Putamen (tissue), 1 donor: ENCODE results near the gene UACA.

Experiments used
- DNase-seq: peaks from one replicate; pipeline ENCODE4 v3.0.0-alpha.2; 2016; ENCODE audit warnings: low spot score

Gene UACA

DNA sequence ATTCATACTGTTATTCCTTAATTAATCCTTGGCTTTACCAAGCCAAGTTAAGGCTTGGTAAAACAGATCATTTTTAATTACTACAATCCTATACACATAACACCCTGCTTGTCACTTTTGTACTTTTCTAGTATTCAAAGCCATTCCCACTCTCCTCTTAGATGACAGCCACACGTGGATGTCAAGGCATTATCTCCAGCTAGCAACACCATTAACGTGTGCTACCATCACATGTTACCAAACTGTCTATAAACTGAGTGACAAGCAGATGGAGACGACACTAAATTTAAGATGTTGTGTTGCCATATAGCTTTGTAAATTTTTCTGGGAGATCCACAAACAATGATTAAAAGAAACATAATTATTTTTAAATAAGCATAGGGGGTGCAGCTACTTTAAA, 103.7 kb downstream of the UACA start:
- DNase-seq, result no peak

DNA sequence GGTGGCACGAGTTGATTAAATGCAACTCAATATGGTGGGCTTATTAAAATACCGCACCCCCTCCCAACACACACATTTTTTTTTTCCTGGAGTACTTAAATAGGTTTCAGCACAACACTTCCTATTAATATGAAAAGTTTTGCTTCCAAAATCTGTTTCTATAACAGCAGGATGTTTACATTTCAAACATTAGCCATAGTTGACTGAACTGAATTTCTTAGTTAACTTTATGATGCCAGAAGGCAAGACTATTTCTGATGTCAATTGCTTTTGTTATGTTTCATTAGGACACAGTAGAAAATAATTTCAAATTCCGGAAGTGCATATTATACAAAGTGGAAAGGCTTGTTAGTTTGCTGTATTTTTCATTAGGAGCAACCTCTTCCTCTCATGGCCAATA, 104.7 kb downstream of the UACA start:
- DNase-seq, result no peak

DNA sequence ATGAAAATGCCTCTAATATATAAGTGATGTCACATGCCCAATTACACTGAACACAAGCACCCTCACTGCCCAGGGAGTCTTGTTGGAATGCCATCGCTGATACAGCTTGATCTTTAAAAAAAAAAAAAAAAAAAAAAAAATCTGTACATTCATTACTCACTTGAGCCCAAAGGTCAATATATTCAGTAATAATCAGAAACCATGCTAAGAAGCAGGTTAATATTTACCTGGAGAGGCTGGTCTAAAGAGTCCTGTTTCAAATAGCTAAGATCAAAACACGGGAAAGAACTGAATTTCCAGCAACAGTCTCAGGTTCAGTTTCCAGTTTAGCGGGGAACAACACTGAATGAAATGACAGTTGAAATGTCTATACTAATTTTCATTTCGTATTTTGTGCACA, 109.9 kb downstream of the UACA start:
- DNase-seq, result no peak

DNA sequence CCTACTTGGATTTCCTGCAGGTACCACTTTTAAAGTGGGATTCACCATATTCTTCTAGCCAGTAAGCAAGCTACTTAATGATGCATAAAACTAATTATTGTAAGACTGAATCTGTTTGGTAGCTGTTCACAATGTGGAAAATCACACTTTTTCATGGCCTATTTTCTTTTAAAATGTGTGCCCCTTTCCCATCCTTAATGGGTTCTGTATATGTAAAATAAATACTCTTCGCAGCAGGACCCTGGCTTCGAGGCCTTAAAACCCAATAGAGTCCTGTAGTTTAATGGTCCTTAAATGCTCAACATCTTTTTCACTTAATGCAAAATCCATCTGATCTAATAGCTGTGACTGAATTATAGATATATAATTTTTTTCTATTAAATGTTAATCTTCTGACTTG, 111.0 kb downstream of the UACA start:
- DNase-seq, result no peak

DNA sequence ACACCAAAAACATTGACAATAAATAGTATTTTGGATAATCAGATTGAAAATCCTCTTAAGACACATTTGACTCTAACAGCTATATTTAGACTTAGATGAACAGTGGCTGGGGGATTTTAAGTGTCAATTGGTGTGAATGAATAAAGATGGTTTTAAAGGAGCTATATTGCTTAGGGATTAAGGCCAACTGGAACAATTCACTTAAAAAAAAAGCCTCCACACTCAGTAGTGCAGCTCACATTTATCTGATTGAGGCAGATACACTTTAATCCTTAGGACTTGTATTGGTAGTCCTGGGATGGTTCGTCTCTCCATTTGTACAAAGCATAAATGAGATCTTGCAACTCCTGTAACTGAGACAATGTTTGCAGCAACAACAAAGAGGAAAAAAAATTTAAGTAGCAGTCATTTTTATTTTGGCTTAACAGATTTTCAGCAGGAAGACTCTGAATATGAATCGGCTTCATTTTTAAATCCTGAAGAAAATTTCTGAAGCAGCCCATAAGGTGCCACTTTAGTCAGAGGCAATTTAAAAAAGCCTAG, 112.0 kb downstream of the UACA start:
- no peak for DNase-seq

DNA sequence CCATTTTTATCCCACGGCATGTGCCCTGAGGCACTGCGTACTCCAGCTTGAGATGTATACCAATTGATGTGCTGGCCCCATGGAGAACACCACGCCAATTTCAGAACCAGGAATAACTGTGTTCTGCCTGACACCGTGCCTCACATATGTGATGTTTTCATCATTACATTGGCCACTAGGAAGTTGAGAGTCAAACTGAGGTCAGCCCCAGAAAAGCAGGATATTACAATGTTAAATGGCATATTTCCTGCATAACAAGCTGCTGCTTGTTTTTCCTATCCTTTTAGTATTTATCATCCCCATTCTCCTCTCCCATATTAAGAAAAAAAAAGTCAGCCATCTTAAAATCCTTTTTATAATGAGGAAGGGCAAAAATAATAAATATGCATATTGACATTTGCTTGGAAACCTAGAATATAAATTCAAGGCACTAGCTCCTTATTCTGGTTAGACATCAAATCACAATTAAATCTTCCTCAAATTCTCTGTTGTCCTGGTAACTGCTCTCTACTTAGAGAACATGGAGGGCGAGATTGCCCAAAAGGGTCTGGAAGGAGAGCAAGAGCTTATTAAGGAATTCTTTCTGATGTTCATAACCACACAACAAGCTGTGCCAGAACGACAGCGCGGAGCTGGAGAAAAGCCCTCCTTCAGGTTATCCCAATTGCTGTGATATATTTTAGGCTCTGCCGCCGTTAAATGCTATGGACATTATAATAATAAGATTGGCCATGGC, 112.6 kb downstream of the UACA start:
- DNase-seq, result no peak

DNA sequence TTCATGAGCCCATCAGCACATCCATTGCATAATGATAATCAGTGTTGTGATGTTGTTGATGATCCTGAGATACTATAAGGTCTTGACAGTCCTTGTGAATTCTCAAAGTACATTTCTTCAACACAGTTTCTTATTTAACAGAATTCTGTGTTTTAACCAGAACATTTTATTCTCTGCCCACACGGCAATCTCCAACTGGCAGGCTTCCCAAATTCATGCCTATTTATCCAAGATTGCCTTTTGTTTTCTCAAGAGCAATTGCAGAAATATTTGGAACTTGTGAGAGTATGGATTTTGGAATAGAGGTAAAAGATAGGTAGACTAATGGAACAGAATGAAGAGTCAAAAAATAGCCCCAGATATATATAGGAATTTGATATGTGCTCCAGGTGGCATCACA, 116.0 kb downstream of the UACA start:
- no peak for DNase-seq

DNA sequence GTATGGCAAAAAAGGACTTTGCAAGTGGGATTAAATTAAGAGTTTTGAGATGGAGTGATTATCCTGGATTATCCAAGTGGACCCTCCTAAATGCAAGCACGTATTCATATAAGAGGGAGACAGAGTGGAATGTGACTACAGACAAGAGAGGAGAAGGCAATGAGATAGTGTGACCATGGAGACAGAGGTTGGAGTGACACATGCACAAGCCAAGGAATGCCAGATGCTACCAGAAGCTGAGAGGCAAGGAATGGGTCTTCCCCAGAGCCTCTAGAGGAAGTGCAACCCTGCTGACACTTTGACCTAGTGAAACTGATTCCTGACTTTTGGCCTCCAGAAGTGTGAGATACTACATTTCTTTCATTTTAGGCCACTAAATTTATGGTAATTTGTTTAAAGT, 117.2 kb downstream of the UACA start:
- DNase-seq, result no peak

DNA sequence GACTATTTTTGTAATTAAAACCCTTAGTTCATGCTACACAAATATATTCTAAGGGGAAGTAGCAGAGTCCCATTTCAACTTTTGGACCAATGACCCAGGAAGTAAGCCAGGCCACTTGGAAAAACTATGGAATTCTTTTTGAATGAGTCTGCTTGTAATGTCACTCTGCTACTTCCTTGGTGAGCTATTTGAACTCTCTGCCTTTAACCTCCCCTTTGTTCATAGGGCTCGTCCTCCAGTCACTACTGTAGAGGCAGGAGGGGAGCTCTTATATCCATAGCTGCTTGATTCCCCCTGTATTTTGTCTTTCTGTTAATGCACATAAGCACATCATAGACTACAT, 119.6 kb downstream of the UACA start:
- no peak for DNase-seq

DNA sequence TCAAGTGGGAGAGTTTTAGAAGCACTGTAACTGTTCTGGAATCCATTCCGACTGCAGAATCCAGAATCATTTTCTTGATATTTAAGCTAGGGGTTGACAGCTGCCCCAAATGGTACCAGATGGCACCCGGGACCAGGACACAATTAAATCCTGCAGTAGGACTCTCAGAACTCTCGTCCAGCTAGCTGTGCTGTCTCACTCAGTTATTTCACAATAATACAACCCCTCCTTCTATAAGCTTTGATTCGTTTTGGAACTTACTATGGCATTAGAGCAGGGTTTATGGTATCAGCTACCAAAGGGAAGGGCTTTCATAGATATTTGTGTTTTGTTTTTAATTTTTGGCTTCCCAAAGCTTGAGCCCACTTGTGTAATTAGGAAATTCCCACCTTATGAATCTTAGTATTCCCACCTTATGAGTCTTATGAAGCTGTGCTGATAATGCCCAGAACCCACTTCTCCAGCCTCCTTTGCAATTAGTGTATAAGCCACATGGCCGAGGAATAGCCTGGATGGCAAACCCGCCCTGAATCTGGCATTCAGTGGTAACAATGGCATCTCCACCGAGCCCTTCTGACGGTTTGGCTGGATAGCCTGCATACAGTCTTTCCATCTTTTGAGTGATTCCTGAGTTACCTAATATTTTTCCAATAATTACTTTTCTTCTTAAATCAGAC, 120.1 kb downstream of the UACA start:
- no peak for DNase-seq

DNA sequence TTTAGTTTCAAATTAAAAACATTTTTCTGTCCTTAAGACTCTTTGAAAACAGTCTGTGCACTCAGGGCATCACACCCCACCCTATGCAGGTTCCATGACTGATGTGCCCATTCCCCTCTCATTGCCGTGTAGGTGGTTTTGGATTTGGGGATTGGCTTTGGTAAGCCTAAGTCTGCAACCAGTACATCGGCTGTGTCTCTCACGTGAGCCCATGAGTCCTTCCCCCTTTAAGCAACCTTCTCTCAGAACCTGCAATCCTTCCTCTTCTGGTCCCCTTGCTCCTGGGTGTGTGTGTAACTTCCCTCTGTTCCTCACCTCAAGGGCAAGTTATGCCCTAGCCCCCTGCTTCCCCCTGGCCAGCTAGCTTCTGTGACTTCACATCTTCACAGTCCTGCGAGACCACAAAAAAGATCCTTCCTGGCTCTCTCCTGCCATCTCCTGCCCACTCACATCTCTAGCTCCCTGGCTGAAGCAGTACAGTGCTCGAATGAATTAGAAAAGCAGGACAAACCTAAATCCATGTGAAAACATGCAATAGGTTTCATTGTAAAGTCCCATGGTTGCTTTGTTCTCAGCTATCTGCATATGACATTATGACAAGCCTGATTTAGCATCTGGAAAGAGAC, 126.7 kb downstream of the UACA start:
- DNase-seq, result no peak

DNA sequence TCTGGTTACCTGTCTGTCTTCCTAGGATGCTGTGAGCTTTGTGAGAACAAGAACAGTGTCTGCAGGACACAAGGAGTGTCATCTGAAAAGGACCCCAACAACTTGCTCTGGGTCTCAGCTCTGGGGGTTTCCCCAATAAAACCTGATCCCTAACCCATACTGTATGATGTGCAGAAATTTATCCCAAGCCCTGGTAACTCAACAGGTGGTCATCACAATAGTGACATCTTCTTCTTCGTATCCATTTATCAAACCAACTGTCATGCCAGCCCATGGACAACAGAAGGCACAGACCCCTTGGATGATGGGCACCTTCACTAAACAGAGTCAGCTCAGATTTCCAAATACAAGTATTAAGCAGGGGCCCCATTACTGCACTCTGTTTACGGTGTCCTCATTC, 127.5 kb downstream of the UACA start:
- DNase-seq, result no peak

DNA sequence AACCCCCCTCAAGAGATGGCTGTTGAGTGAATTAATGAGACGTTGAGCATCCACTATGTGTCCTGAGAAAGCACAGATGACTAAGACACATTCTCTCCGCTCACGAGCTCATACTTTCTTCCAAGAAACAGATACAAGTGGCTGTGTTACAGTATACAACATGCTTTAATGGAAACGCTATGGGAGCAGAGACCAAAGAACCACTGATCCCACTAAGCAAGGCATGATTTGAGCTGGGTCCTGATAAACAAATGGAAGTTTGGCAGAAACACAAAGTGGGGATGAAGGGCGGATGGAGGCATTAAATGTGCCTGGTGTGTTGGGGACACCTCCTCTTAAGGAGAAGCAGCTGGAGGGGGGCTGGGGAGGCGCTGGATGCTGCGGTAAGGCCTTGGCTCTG, 129.4 kb downstream of the UACA start:
- DNase-seq, result no peak

DNA sequence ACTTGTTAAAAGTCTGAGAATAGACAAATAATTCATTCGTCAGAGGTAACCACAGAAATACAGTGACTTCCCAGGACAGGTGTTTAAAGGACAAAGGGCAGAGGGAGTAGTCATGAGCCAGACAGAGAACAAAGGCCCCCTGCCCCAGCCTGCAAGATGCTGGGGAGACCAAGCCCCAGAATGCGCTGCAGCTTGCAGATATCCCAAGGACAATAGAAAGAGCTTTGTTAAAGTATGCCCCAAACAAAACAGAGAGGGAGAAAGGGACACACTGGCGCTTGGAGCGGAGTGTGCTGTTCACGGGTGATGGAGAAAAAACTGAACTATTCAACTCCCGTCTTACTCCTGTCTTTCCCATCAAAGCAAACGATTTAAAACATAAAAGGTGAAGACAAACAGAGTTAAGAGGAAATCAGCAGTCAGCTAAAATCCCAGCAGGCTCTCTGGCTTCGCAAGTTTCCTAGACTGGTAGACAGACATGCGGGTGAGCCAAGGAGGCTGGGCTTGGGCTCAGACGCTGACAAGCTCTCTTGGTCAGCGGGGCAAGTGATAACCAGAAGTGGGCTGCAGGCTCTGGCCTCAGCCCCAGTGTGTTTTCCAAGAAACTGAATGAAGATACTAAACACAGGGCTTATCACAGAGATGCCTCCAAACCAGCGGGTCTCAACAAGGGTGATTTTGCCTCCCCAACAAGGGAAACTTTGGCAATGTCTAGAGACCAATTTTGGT, 130.1 kb downstream of the UACA start:
- no peak for DNase-seq

DNA sequence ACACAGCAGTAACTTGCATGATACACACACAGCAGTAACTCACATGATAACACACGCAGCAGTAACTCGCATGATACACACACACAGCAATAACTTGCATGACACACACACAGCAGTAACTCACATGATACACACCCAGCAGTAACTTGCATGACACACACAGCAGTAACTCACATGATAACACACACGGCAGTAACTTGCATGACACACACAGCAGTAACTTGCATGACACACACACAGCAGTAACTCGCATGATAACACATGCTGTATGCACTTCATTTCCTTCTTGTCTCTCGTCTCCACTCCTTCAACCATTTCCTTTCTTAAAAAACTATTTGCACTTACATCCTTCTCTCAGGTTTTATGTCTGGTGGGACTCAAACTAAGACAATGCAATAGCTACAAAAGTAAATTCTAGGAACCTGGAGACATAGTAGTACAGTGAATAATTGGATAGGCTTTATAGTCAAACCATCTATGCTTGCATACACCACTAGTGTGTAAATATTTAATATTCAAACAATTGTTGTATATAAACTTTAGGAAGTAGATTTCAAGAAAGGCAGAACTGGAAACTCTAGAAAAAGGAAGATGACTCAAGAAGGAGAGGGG, 130.8 kb downstream of the UACA start:
- no peak for DNase-seq

DNA sequence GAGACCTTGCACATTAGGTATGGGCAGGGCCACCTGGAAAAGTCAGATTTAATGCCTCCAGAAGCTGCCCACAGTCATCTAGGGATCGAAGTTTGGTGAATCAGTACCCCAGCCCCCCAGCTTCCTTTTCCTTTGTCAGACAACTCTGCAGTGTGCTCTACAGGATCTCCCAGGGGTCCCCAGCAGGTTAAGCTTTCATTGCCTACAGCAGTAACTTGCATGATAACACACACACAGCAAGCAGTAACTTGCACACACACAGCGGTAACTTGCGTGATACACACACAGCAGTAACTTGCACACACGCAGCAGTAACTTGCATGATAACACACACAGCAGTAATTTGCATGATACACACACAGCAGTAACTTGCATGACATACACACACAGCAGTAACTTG, 131.3 kb downstream of the UACA start:
- DNase-seq, result no peak

DNA sequence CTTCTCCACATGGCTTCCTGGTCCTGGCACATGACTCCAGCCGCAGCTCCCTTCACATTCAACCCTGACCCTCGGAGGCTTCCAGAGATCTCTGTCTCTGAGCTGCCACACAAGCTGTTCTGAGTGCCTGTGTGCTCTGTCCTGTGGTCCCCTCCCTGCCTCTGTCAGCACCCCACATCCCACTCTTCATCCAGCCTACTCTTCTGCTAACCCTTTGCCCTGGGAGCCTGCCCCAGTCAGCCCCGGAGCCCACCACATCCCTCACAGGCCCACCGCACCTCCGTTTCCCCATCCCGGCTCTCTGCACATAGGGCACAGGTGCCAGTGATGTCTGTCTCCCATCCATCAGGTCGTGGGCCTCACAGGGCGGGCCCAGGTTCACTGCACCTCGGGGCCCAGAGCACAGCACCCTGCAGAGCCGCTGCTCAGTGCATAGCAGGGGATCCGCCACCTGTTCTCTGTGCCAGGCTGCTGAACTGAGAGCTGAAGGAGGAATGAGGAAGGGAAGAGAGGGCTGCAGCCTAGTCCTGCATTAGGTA, 133.6 kb downstream of the UACA start:
- DNase-seq, result no peak

DNA sequence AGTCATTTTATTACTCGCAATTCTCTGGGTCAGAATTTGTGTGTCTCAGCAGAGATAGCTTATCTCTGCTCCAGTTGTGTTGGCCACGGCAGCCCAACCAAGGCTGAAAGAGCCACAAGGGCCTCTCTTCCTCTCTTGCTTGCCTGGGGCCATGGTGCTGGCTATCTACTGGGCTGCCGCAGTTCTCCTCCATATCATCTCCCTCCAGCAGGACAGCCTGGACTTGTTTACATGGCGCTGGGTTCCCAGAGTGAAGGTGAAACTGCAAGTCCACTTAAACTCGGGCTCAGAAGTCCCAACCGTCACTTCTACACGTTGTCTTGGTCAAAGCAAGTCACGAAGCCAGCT, 134.8 kb downstream of the UACA start:
- no peak for DNase-seq

DNA sequence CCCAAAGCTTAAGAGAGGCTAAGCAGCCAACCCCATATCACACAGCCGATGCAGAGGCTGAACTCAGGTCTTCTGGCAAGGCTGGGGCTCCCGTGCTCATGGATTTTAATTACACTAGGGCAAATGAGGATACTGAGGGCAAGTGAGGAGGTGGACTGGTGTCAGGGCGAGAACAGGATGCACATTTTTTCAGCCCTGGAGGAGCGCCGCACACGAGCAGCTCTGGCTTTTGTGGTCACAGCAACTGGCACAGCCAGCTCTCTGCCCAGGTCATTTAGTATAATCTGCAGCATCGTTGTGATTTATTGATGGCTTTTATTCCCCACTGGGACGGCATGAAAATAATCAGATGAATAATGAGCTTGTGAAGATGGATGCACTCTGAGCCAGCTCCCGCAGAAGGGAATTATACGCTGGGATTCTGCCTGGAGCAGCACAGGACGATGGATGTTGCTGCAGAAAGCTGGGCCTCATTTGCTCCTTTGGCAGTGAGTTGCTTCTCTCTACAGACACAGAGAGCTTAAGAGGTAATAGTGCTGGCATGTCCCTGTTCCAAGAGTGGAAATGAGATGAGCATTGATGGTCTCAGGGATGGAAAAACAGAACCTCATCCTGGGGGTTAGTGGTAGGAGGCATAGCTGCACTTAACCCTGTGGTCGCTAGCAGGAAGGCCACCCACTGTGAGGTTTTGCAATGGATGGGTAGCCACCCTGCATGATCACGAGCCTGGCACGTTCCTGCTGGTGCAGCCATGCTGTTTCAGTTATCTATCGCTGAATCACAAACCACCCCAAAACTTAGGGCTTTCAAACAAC, 135.4 kb downstream of the UACA start:
- no peak for DNase-seq

DNA sequence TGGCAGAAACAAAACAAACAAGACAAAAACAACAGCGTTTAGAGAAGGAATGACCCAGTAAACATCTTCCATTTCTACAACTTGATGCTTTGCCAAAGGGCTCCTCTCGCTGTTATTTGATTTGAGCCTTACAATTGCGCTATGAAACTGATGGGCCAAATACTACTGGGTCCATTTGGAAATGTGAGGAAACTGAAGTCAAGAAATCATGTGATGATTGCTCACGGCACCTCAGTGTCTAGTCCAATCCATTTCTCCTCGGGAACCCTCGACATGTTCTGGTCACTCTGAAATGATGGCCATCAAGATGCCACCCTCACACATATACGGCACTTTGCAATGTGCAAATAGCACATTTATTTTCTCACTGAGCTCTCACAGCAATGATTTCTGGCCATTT, 136.0 kb downstream of the UACA start:
- no peak for DNase-seq

DNA sequence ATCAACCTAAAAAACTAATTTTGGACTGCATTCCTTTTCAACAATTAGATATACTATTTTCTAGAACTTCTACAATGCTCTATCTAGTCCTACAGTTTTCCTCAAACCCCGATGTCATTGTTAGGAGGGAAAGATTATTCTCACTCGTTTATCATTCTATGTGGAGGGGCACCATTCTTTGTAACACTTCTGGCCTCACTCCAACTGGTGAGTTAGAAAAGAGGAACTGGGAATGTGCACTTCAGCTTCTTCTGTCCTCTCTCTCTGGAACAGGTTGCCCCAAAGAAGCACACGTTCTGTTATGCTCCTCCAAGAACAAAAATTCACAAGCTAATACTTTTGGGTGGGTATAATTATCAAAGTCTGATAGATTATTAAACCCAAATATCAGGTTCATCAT, 137.9 kb downstream of the UACA start:
- DNase-seq, result no peak
